Measurements from ENCODE around the gene ZNF891.

GRCh38 chr12:133106253-133106652 lies 23.8 kb downstream of the ZNF891 start:
- TF ChIP-seq CTCF (IDR thresholded peaks at IDR 0.05; ENCODE audit: low read depth, low read length): no peak
- no peak for TF ChIP-seq EZH2phosphoT487 (IDR thresholded peaks at IDR 0.05; ENCODE audit: low read depth)
